Measurements from ENCODE around the gene CD244. TPM values are rescaled to one million over a fixed set of nuclear protein-coding genes. Genes with fewer than 3 reads are reported as not detected.
"Not testable (repeated sequence)": the region's sequence is repeated elsewhere in the genome, so short reads cannot be mapped to it uniquely, and the experiment has no call there.

CD244 gene
- total RNA-seq, 4 donors from 2014 or later: 0.15 to 0.47 (median 0.27) TPM; not detected in 1

DNA sequence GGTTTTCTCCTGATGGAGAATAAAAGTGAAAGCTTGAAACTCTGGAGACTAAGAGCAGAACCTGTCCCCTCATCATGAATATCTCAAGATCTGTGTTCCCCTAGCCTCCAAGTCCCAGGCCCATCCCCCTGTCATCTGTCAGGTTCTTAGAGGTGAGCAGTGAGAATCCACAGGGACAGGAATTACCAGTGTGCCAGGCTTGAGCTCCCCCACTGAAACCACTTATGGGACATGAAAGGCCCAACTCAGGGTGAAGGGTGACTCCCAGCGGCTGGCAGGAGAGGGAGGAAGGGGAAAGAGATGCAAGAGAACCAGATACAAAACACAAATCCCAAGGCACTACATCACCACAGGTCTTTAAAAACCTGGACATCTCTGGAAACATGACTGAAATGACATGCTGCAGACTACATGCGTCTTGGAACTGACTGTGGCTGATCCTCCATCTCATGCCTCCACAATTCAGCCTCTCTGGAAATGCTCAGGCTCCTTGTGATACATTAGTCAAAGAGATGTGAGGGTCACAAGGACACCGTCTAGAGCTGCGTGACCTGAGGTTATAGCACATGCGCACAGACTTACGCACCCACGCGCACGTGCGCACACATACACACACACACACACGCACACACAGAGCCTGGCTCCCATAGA, 73.5 kb downstream of the CD244 start:
- no peak for ATAC-seq
- peaks cover 0 to 7% (median 0%) of the 10 kb centered on the region in 3 donors for H3K9me3 ChIP-seq
- WGBS, 2 donors (ENCODE audit: low coverage in 1 of 2): 92 to 97% methylated on average over 7 to 10 of the region's 11 CpGs
- H3K4me1 ChIP-seq: no peaks in the 10 kb centered on the region
- H3K4me3 ChIP-seq: no peak overlapping the region
- H3K27ac ChIP-seq: no peak overlapping the region
- TF ChIP-seq POLR2AphosphoS5 (IDR thresholded peaks at IDR 0.05) (no peak), POLR2A (IDR thresholded peaks at IDR 0.05) (no peak), EP300 (IDR thresholded peaks at IDR 0.05) (no peak)
- TF ChIP-seq, protein P1, sequence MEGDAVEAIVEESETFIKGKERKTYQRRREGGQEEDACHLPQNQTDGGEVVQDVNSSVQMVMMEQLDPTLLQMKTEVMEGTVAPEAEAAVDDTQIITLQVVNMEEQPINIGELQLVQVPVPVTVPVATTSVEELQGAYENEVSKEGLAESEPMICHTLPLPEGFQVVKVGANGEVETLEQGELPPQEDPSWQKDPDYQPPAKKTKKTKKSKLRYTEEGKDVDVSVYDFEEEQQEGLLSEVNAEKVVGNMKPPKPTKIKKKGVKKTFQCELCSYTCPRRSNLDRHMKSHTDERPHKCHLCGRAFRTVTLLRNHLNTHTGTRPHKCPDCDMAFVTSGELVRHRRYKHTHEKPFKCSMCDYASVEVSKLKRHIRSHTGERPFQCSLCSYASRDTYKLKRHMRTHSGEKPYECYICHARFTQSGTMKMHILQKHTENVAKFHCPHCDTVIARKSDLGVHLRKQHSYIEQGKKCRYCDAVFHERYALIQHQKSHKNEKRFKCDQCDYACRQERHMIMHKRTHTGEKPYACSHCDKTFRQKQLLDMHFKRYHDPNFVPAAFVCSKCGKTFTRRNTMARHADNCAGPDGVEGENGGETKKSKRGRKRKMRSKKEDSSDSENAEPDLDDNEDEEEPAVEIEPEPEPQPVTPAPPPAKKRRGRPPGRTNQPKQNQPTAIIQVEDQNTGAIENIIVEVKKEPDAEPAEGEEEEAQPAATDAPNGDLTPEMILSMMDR (IDR thresholded peaks at IDR 0.05): no peak
- no peaks in the 10 kb centered on the region for H3K27me3 ChIP-seq
- no peaks in the 10 kb centered on the region for H3K36me3 ChIP-seq

DNA sequence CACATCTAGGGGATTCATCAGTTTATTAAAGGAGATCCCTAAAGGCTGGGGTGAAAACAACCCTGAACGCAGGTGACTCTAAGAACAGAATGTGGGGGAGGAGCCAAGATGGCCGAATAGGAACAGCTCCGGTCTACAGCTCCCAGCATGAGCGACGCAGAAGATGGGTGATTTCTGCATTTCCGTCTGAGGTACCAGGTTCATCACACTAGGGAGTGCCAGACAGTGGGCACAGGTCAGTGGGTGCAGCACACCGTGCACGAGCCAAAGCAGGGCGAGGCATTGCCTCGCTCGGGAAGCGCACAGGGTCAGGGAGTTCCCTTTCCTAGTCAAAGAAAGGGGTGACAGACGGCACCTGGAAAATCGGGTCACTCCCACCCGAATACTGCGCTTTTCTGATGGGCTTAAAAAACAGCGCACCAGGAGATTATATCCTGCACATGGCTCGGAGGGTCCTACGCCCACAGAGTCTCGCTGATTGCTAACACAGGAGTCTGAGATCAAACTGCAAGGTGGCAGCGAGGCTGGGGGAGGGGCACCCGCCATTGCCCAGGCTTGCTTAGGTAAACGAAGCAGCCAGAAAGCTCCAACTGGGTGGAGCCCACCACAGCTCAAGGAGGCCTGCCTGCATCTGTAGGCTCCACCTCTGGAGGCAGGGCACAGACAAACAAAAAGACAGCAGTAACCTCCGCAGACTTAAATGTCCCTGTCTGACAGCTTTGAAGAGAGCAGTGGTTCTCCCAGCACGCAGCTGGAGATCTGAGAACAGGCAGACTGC, 79.5 kb downstream of the CD244 start:
- H3K9me3 ChIP-seq, H3K27me3 ChIP-seq, H3K36me3 ChIP-seq, H3K27ac ChIP-seq, H3K4me1 ChIP-seq, H3K4me3 ChIP-seq, ATAC-seq: not testable (repeated sequence)
- 81 to 84% methylated on average over 7 to 14 of the region's 25 CpGs for WGBS, 2 donors (ENCODE audit: low coverage in 1 of 2)

DNA sequence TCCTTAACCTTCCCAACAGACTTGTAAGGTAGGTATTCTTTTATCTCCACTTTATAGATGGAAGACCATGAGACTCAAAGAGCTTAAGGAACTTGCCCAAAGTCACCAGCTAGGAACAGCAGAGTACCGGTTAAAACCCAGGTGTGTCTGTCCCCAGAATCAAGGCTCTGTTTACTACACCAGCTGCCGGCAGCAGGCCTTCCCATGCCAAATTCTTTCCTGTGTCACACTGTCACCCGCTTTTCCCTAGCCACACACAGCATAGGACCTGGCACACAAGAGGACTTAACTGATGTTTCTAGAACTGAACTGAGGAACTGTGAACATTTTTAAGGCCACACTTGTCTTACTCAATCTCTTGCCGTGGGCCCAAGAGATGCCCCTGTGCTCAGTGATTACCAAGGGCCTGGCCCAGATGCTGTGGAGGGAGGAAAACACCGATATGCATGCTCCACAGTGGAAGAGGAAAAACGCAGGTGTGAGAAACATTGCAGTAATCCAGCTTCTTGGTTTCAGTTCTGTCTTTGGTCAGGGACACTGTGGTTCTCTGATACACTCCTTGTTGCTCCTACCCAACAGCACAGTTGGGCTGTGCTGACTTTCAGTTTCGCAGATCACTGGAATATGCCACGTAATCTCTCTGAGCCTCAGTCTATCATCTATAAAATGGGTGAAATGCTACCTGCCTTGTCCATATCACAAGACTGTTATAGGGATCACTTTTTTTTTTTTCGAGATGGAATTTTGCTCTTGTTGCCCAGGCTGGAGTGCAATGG, 80.6 kb downstream of the CD244 start:
- H3K4me3 ChIP-seq: no peak overlapping the region
- H3K27me3 ChIP-seq: no peaks in the 10 kb centered on the region
- no peaks in the 10 kb centered on the region for H3K36me3 ChIP-seq
- H3K27ac ChIP-seq: no peak overlapping the region
- no peaks in the 10 kb centered on the region for H3K4me1 ChIP-seq
- 74 to 87% methylated on average over 3 to 7 of the region's 9 CpGs for WGBS, 2 donors (ENCODE audit: low coverage in 1 of 2)
- no peaks in the 10 kb centered on the region for H3K9me3 ChIP-seq
- TF ChIP-seq POLR2A (IDR thresholded peaks at IDR 0.05): no peak
- TF ChIP-seq, protein P1 (IDR thresholded peaks at IDR 0.05): no peak
- no peak for TF ChIP-seq EP300 (IDR thresholded peaks at IDR 0.05)
- TF ChIP-seq POLR2AphosphoS5 (IDR thresholded peaks at IDR 0.05): no peak
- ATAC-seq: no peak

DNA sequence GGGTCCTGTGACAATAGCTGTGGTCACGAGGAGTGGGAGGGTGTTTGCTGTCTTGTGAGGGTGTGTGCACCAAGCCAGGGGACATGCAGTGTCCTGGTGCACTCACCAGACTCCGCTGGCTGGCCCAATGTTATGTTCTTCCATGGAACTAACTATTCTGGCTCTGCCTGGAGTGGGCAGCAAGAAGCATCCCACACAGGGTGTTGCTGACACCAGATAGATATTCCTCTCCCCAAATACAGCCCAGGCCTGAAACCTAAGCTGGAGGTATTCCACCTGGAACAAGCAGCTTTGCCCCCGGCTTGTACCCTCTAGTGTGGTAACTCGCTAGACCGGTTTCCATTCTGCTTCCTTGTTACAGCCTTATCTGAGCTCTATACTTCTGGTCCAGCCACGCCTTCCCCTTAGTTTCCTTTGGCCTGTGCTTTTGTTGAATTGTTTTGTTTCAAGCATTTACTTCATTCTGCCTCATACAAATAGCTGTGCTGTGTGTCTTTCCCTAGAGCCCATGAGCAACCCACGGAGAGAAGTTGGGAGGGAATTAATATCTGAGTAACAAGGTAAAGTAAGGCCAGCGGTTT, 81.4 kb downstream of the CD244 start:
- H3K4me3 ChIP-seq: no peak overlapping the region
- H3K36me3 ChIP-seq: no peaks in the 10 kb centered on the region
- WGBS, 2 donors (ENCODE audit: low coverage in 1 of 2): 69 to 82% methylated on average over 6 to 7 of the region's 8 CpGs
- H3K27me3 ChIP-seq: peaks cover 5% of the 10 kb centered on the region
- H3K27ac ChIP-seq: no peak overlapping the region
- no peaks in the 10 kb centered on the region for H3K4me1 ChIP-seq
- no peak for ATAC-seq
- TF ChIP-seq POLR2A (IDR thresholded peaks at IDR 0.05) (no peak), POLR2AphosphoS5 (IDR thresholded peaks at IDR 0.05) (no peak), EP300 (IDR thresholded peaks at IDR 0.05) (no peak)
- TF ChIP-seq, protein P1 (IDR thresholded peaks at IDR 0.05): no peak
- H3K9me3 ChIP-seq: no peaks in the 10 kb centered on the region

DNA sequence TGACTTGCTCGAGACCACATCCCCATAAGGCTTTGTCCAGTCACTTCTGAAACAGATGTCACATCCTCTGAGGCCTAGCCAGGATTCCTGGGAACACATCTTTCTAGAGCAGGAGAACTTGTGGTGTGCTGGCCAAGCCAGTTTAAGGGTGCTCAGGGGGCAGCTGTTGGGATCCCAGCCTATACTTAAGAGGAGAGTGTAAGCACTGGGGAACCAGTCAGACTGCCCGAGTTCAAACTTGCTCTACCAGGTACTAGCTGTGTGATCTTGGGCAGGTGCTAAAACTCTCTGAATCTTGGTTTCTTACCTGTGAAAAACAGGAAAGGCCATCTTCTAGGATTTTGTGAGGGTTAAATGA, 82.3 kb downstream of the CD244 start:
- H3K27me3 ChIP-seq: peaks cover 5% of the 10 kb centered on the region
- H3K4me3 ChIP-seq: no peak overlapping the region
- ATAC-seq: no peak
- TF ChIP-seq, protein P1 (IDR thresholded peaks at IDR 0.05): no peak
- TF ChIP-seq POLR2A (IDR thresholded peaks at IDR 0.05): no peak
- TF ChIP-seq EP300 (IDR thresholded peaks at IDR 0.05): no peak
- TF ChIP-seq POLR2AphosphoS5 (IDR thresholded peaks at IDR 0.05): no peak
- no peaks in the 10 kb centered on the region for H3K36me3 ChIP-seq
- no peaks in the 10 kb centered on the region for H3K4me1 ChIP-seq
- H3K9me3 ChIP-seq: no peaks in the 10 kb centered on the region
- no peak overlapping the region for H3K27ac ChIP-seq
- 71 to 92% methylated on average over 1 to 2 of the region's 2 CpGs for WGBS, 2 donors (ENCODE audit: low coverage in 1 of 2)

All from gastroesophageal sphincter (tissue), 4 donors.